GM21619 (cell line): Measurements from ENCODE around the gene RORB.

Experiments used
- ATAC-seq: cut with Tn5 transposase; IDR thresholded peaks from one replicate; pipeline ENCODE4 v1.9.1; 2021; ENCODE audit not compliant: unreplicated experiment

RORB gene

GRCh38 chr9:74697535-74697934, 200.4 kb downstream of the RORB start:
- ATAC-seq = no peak

GRCh38 chr9:74711341-74711740, 214.2 kb downstream of the RORB start:
- no peak for ATAC-seq

GRCh38 chr9:74718709-74719108, 221.6 kb downstream of the RORB start:
- ATAC-seq = no peak

- no peak for ATAC-seq
Measured at GRCh38 chr9:74719306-74719705, 222.2 kb downstream of the RORB start.

- no peak for ATAC-seq
Measured at GRCh38 chr9:74721696-74722660, 224.8 kb downstream of the RORB start.

GRCh38 chr9:74724317-74724716, 227.2 kb downstream of the RORB start:
- no peak for ATAC-seq

GRCh38 chr9:74726581-74726980, 229.4 kb downstream of the RORB start:
- no peak for ATAC-seq

GRCh38 chr9:74728176-74728575, 231.0 kb downstream of the RORB start:
- ATAC-seq = no peak

GRCh38 chr9:74729136-74729695, 232.1 kb downstream of the RORB start:
- ATAC-seq = no peak

- no peak for ATAC-seq
Measured at GRCh38 chr9:74735761-74736160, 238.6 kb downstream of the RORB start.

GRCh38 chr9:74736646-74737045, 239.5 kb downstream of the RORB start:
- no peak for ATAC-seq

GRCh38 chr9:74742191-74742790, 245.2 kb downstream of the RORB start:
- ATAC-seq = no peak
